Endothelial cell of umbilical vein (primary cell): ENCODE data around the gene NAV3. TPM values are rescaled to one million over a fixed set of nuclear protein-coding genes. Genes with fewer than 3 reads are reported as not detected.

ENCODE experiments used
- BruUV-seq: library from RNA; stranded (reverse); fragments of 400-500 nt; replicated peaks from 2 replicates; lab custom pipeline; 2021; lab: Mats Ljungman, UMichigan
- CTCF ChIA-PET: fragments of 300-600, 350-600 bp; sonication (Branson Sonifier 250); formaldehyde crosslinking; loops from one replicate; lab custom pipeline; 2021; ENCODE audit warnings: antibody characterized with exemption, inconsistent platforms; lab: Charles Lee
- POLR2A ChIA-PET: fragments of 300-600, 350-600 bp; sonication (Branson Sonifier 250); formaldehyde crosslinking; loops from one replicate; lab custom pipeline; 2021; ENCODE audit warnings: antibody characterized with exemption, inconsistent platforms; lab: Charles Lee
- DNase-seq: peaks from one replicate; pipeline ENCODE4 v3.0.0-alpha.2; 2011; ENCODE audit warnings: low read depth, low spot score
- FAIRE-seq: peaks from 2 replicates; lab custom pipeline; 2011; peaks lifted over from hg19 to GRCh38; lab: Jason Lieb, UNC
- H2AFZ ChIP-seq: 2 replicates; pipeline ENCODE4 v1.6.0; 2012; ENCODE audit warnings: low read depth, low read length, control low read depth, inconsistent platforms
- H3K27ac ChIP-seq: 2 replicates; pipeline ENCODE4 v1.5.1; 2011; ENCODE audit warnings: low read depth, mild to moderate bottlenecking, control low read depth, low read length, moderate library complexity; ENCODE audit not compliant: insufficient read depth
- H3K27me3 ChIP-seq, 2 experiments: 2 replicates each; pipeline versions ENCODE4 v1.6.0 to v1.6.1; 2011; ENCODE audit warnings: low read length in 2 of 2, mixed read lengths in 1 of 2; ENCODE audit not compliant: control insufficient read depth in 2 of 2, insufficient read depth in 2 of 2
- H3K36me3 ChIP-seq, 2 experiments: 2 replicates in 1 of 2; 3 replicates in 1 of 2; pipeline ENCODE4 v1.5.1; 2011; ENCODE audit warnings: low read length in 2 of 2, mild to moderate bottlenecking in 1 of 2, moderate library complexity in 1 of 2; ENCODE audit not compliant: control insufficient read depth in 2 of 2, insufficient read depth in 2 of 2; ENCODE audit errors: extremely low read depth in 1 of 2
- H3K4me1 ChIP-seq: 3 replicates; pipeline ENCODE4 v1.5.1; 2011; ENCODE audit warnings: mild to moderate bottlenecking, low read length; ENCODE audit not compliant: control insufficient read depth, insufficient read depth; ENCODE audit errors: extremely low read depth
- H3K4me2 ChIP-seq: 2 replicates; pipeline ENCODE4 v1.6.1; 2011; ENCODE audit warnings: low read length, control low read depth, mixed read lengths; ENCODE audit not compliant: insufficient read depth
- H3K4me3 ChIP-seq, 3 experiments: fragments of 200-600 bp in 1 of 3; sonication (generic), shearing (Covaris generic) in 1 of 3; replicated peaks in 1 of 3; 2 replicates each; pipeline ENCODE4 v1.5.1; 2011 to 2016; ENCODE audit warnings: control low read depth in 3 of 3, low read length in 3 of 3, mild to moderate bottlenecking in 2 of 3, inconsistent platforms in 1 of 3, low read depth in 1 of 3, moderate library complexity in 1 of 3; ENCODE audit not compliant: insufficient read depth in 1 of 3
- H3K79me2 ChIP-seq: 2 replicates; pipeline ENCODE4 v1.6.0; 2012; ENCODE audit warnings: low read length, inconsistent platforms; ENCODE audit not compliant: control insufficient read depth, insufficient read depth
- H3K9ac ChIP-seq: replicated peaks from 2 replicates; pipeline ENCODE3; 2011; ENCODE audit warnings: low read length, control low read depth; ENCODE audit not compliant: insufficient read depth; ENCODE audit errors: extremely low read depth
- H3K9me1 ChIP-seq: replicated peaks from 3 replicates; pipeline ENCODE4 v1.6.0; 2011; ENCODE audit warnings: mild to moderate bottlenecking, low read length; ENCODE audit not compliant: control insufficient read depth, insufficient read depth; ENCODE audit errors: extremely low read depth
- H3K9me3 ChIP-seq: replicated peaks from 2 replicates; pipeline ENCODE4 v1.5.1; 2012; ENCODE audit warnings: low read length, inconsistent platforms; ENCODE audit not compliant: control insufficient read depth, insufficient read depth
- H4K20me1 ChIP-seq: replicated peaks from 2 replicates; pipeline ENCODE3; 2011; ENCODE audit warnings: mild to moderate bottlenecking, low read length; ENCODE audit not compliant: control insufficient read depth, insufficient read depth; ENCODE audit errors: extremely low read depth
- EZH2 ChIP-seq: IDR thresholded peaks from 2 replicates; pipeline ENCODE4 v1.6.1; 2012; ENCODE audit warnings: borderline replicate concordance, low read depth, mild to moderate bottlenecking, moderate library complexity, low read length, inconsistent platforms; ENCODE audit not compliant: severe bottlenecking
- FOS ChIP-seq: IDR thresholded peaks from 2 replicates; pipeline ENCODE4 v1.6.1; 2011; ENCODE audit warnings: mild to moderate bottlenecking, low read length, moderate library complexity, borderline replicate concordance; ENCODE audit not compliant: insufficient read depth
- GATA2 ChIP-seq: IDR thresholded peaks from 2 replicates; pipeline ENCODE4 v1.7.0; 2011; ENCODE audit warnings: low read depth, mild to moderate bottlenecking, moderate library complexity, mixed read lengths, low read length; ENCODE audit not compliant: insufficient read length, insufficient read depth
- JUN ChIP-seq: IDR thresholded peaks from 2 replicates; pipeline ENCODE4 v1.6.1; 2011; ENCODE audit warnings: borderline replicate concordance, low read depth; ENCODE audit not compliant: insufficient read length, insufficient read depth
- MYC ChIP-seq: IDR thresholded peaks from one replicate; pipeline ENCODE4 v1.6.1; 2011; ENCODE audit warnings: mild to moderate bottlenecking, low read depth, low read length
- POLR2A ChIP-seq: IDR thresholded peaks from 2 replicates; pipeline ENCODE4 v1.6.1; 2012; ENCODE audit warnings: low read depth, mild to moderate bottlenecking, control low read depth, low read length
- POLR2AphosphoS5 ChIP-seq: IDR thresholded peaks from 2 replicates; pipeline ENCODE4 v1.6.1; 2012; ENCODE audit warnings: low read depth, mild to moderate bottlenecking, control low read depth, low read length, moderate library complexity; ENCODE audit not compliant: insufficient read depth
- dilution Hi-C: fragments of 300-500 bp; cut with MboI; formaldehyde crosslinking; loops from one replicate; pipeline ENCODE4 v1.15.0; 2019; ENCODE audit warnings: low sequenced_read_pairs; ENCODE audit not compliant: extremely low pct_ligation_motif_present
- intact Hi-C: fragments of 100-400 bp; cut with micrococcal nuclease; formaldehyde crosslinking; loops from one replicate; pipeline ENCODE4 v1.10.0; 2022
- polyA plus RNA-seq, 4 experiments: library from polyadenylated mRNA; depleted of rRNA in 3 of 4; stranded (reverse) in 3 of 4; unstranded in 1 of 4; fragments of >200 nt; gene quantifications; 2 replicates each; pipeline versions ENCODE4 v1.2.1 to v1.2.3, GENCODE V29; 2011 to 2012; ENCODE audit warnings: missing spikeins in 1 of 4
- total RNA-seq: library from RNA; stranded (reverse); gene quantifications from 2 replicates; pipeline ENCODE4 v1.2.3, GENCODE V29; 2021
- TF ChIP-seq, protein P1 (sequence below), 2 donors: IDR thresholded peaks; 1 replicate in 1 of 2; 2 replicates in 1 of 2; pipeline ENCODE4 v1.5.1; 2011; ENCODE audit warnings: low read length in 2 of 2, mild to moderate bottlenecking in 2 of 2, moderate library complexity in 2 of 2, control low read depth in 1 of 2, inconsistent platforms in 1 of 2, low read depth in 1 of 2; ENCODE audit not compliant: insufficient read depth in 1 of 2; ENCODE audit errors: extremely low read depth in 1 of 2
- TF ChIP-seq, protein P2 (sequence below): IDR thresholded peaks from 2 replicates; pipeline ENCODE4 v1.6.1; 2011; ENCODE audit not compliant: insufficient read depth, insufficient read length

Gene NAV3
- total and polyA plus RNA-seq, 2 donors (not counting 3 experiments of a cell fraction or from before 2014, with no cell fraction given) = 6.7 to 40.1 TPM

DNA sequence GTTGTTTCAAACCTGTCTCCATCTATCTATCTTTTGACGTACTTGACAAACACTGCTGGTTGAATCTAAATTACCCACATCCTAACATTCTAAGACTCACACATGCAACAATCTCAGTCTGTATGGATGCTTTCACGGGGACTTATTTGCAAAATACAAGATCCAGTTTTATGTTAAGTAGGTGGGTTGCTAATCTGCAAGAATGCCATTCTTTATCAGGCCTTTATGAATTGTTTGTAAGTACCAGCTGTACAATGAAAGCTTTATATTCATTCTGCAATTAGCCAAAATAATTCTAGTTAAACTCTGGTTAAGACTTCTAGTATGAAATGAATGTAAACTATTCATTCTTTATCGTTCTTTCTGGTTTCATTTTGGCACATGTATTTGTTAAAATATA is 135.1 kb downstream of the NAV3 start:
- no peaks in the 10 kb centered on the region for H3K27me3 ChIP-seq
- H3K27ac ChIP-seq = no peak overlapping the region
- dilution Hi-C loops (no loop called here), intact Hi-C loops (no loop called here)
- CTCF ChIA-PET = interaction anchor here (1.3 kb wide), 1 partner anchor 15 kb away, joined by 3 read pairs; no protein-coding TSS in a partner anchor
- POLR2A ChIA-PET = no interaction called here
- H3K9me3 ChIP-seq = no peaks in the 10 kb centered on the region
- DNase-seq = no peak
- H3K9me1 ChIP-seq = no peaks in the 10 kb centered on the region
- FAIRE-seq = no peak
- no peaks in the 10 kb centered on the region for H4K20me1 ChIP-seq
- H3K4me2 ChIP-seq = no peak overlapping the region
- H3K4me3 ChIP-seq = no peak overlapping the region
- TF ChIP-seq POLR2A = no peak
- no peak for TF ChIP-seq FOS
- TF ChIP-seq EZH2 = no peak
- no peak overlapping the region for H2AFZ ChIP-seq
- peaks cover 44% of the 10 kb centered on the region for H3K79me2 ChIP-seq
- no peak overlapping the region for H3K9ac ChIP-seq
- H3K4me1 ChIP-seq = no peaks in the 10 kb centered on the region
- BruUV-seq = no TSS peak
- peaks cover 0 to 4% of the 10 kb centered on the region in 2 experiments for H3K36me3 ChIP-seq

DNA sequence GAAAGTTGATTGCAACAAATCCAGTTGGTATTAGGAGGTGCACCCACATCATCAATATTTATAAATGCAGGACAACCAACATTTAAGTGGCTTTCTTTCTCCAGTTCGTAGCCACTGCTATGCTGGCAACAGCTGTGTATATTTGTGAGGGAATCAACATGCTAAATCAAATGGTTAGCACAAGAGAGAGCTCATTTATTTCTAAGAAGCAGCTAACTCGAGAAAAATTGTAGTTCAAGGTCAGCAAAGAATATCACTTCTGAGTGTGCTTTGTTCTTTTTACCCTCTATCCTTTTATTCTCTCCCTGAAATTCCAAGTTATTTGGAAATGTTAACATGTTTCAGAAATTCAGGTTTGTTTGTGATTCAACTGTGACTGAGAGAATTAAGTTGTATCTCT is 137.3 kb downstream of the NAV3 start:
- Histone ChIP-seq H3K4me3 (no peak overlapping the region), H3K4me1 (no peaks in the 10 kb centered on the region), H2AFZ (no peak overlapping the region), H3K9me1 (no peaks in the 10 kb centered on the region), H3K9me3 (no peaks in the 10 kb centered on the region), H3K36me3 (peaks cover 0 to 4% of the 10 kb centered on the region in 2 experiments), H3K79me2 (peaks cover 40% of the 10 kb centered on the region), H4K20me1 (no peaks in the 10 kb centered on the region), H3K27me3 (no peaks in the 10 kb centered on the region), H3K27ac (no peak overlapping the region), H3K9ac (no peak overlapping the region), H3K4me2 (no peak overlapping the region)
- DNase-seq (no peak), FAIRE-seq (no peak)
- ChIA-PET CTCF (interaction anchor here (0.6 kb wide), 1 partner anchor 12 kb away, joined by 3 read pairs; no protein-coding TSS in a partner anchor), POLR2A (no interaction called here)
- intact Hi-C loops (no loop called here), dilution Hi-C loops (no loop called here)
- TF ChIP-seq, protein P1, sequence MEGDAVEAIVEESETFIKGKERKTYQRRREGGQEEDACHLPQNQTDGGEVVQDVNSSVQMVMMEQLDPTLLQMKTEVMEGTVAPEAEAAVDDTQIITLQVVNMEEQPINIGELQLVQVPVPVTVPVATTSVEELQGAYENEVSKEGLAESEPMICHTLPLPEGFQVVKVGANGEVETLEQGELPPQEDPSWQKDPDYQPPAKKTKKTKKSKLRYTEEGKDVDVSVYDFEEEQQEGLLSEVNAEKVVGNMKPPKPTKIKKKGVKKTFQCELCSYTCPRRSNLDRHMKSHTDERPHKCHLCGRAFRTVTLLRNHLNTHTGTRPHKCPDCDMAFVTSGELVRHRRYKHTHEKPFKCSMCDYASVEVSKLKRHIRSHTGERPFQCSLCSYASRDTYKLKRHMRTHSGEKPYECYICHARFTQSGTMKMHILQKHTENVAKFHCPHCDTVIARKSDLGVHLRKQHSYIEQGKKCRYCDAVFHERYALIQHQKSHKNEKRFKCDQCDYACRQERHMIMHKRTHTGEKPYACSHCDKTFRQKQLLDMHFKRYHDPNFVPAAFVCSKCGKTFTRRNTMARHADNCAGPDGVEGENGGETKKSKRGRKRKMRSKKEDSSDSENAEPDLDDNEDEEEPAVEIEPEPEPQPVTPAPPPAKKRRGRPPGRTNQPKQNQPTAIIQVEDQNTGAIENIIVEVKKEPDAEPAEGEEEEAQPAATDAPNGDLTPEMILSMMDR (IDR thresholded peaks at IDR 0.05; ENCODE audit: extremely low read depth in 1 of 2, insufficient read depth in 1 of 2, low read depth in 1 of 2, low read length in 2 of 2) = no peak
- no peak for TF ChIP-seq POLR2AphosphoS5
- TF ChIP-seq, protein P2, sequence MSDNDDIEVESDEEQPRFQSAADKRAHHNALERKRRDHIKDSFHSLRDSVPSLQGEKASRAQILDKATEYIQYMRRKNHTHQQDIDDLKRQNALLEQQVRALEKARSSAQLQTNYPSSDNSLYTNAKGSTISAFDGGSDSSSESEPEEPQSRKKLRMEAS = no peak
- no peak for TF ChIP-seq JUN
- TF ChIP-seq GATA2 = no peak
- TF ChIP-seq POLR2A = no peak
- no peak for TF ChIP-seq EZH2
- TF ChIP-seq MYC = no peak
- TF ChIP-seq FOS = no peak
- no TSS peak for BruUV-seq
